GM23248 (cell line): Measurements from ENCODE around the gene MET.

ENCODE experiments used
- EZH2 ChIP-seq: fragments of 200-600 bp; sonication (generic); IDR thresholded peaks from 2 replicates; pipeline ENCODE4 v1.6.1; 2018; ENCODE audit warnings: antibody characterized with exemption, mild to moderate bottlenecking; ENCODE audit not compliant: insufficient read depth, poor library complexity, severe bottlenecking
- EZH2phosphoT487 ChIP-seq: fragments of 200-600 bp; sonication (generic); IDR thresholded peaks from 2 replicates; pipeline ENCODE4 v1.6.1; 2018; ENCODE audit warnings: antibody characterized with exemption, moderate library complexity, mild to moderate bottlenecking, low read depth; ENCODE audit not compliant: insufficient read depth

GRCh38 chr7:116671111-116671510 is 885 bp upstream of the MET start:
- TF ChIP-seq EZH2 (no peak), EZH2phosphoT487 (no peak)
